Spleen (tissue), 11 donors: ENCODE measurements around the gene GLIPR1L2. TPM values are rescaled to one million over a fixed set of nuclear protein-coding genes. Genes with fewer than 3 reads are reported as not detected.

Source experiments
- DNase-seq: peaks from one replicate; pipeline ENCODE4 v3.0.0-alpha.2; 2020
- H3K27ac ChIP-seq, 8 donors: fragments of 200-600 bp; sonication (generic) in 7 of 8; 1 replicate in 4 of 8; 2 replicates in 4 of 8; pipeline versions ENCODE4 v1.5.0 to v1.8.0; 2016 to 2021; ENCODE audit warnings: inconsistent platforms in 4 of 8, mild to moderate bottlenecking in 4 of 8, moderate library complexity in 1 of 8
- H3K27me3 ChIP-seq, 7 donors: fragments of 200-600 bp; sonication (generic) in 6 of 7; replicated peaks in 1 of 7; 1 replicate in 4 of 7; 2 replicates in 3 of 7; pipeline versions ENCODE4 v1.5.0 to v1.8.0; 2016 to 2021; ENCODE audit warnings: inconsistent platforms in 3 of 7, mild to moderate bottlenecking in 1 of 7
- H3K36me3 ChIP-seq, 6 donors: fragments of 200-600 bp; sonication (generic) in 5 of 6; 1 replicate in 4 of 6; 2 replicates in 2 of 6; pipeline versions ENCODE4 v1.5.0 to v1.8.0; 2016 to 2021; ENCODE audit warnings: inconsistent platforms in 2 of 6
- H3K4me1 ChIP-seq, 6 donors: fragments of 200-600 bp; sonication (generic) in 5 of 6; 1 replicate in 3 of 6; 2 replicates in 3 of 6; pipeline versions ENCODE4 v1.5.0 to v1.8.0; 2016 to 2021; ENCODE audit warnings: inconsistent platforms in 3 of 6
- H3K4me3 ChIP-seq, 8 donors: fragments of 200-600 bp; sonication (generic) in 7 of 8; 1 replicate in 4 of 8; 2 replicates in 4 of 8; pipeline versions ENCODE4 v1.5.0 to v1.8.0; 2016 to 2021; ENCODE audit warnings: inconsistent platforms in 4 of 8, mild to moderate bottlenecking in 4 of 8, moderate library complexity in 2 of 8
- H3K9me3 ChIP-seq, 8 donors: fragments of 200-600 bp; sonication (generic) in 7 of 8; 1 replicate in 4 of 8; 2 replicates in 4 of 8; pipeline versions ENCODE4 v1.5.0 to v1.8.0; 2016 to 2021; ENCODE audit warnings: inconsistent platforms in 4 of 8
- CTCF ChIP-seq, 11 experiments: fragments of 200-600 bp in 7 of 11; fragments of 450-650 bp in 4 of 11; sonication (generic) in 4 of 11; IDR thresholded peaks in 8 of 11; conservative IDR thresholded peaks in 3 of 11; 1 replicate in 7 of 11; 2 replicates in 4 of 11; pipeline versions ENCODE4 v1.4.0 to v1.8.0; 2016 to 2021; ENCODE audit warnings: antibody characterized with exemption in 11 of 11, inconsistent platforms in 4 of 11, mild to moderate bottlenecking in 1 of 11
- POLR2A ChIP-seq, 3 donors: fragments of 450-650 bp; IDR thresholded peaks; one replicate each; pipeline ENCODE4 v1.5.1; 2017; ENCODE audit warnings: antibody characterized with exemption in 3 of 3, mild to moderate bottlenecking in 1 of 3
- POLR2AphosphoS5 ChIP-seq, 3 donors: sonication (generic); formaldehyde crosslinking; IDR thresholded peaks; one replicate each; pipeline ENCODE4 v1.5.1; 2017; ENCODE audit warnings: antibody characterized with exemption in 3 of 3
- WGBS, 5 donors: extraction: QIAGEN DNeasy Blood & Tissue Kit in 3 of 5; methylation state at CpG; one replicate each; pipeline versions ENCODE4 v1.1.5 to v1.1.7; 2013 to 2018; 5-methylcytosine and 5-hydroxymethylcytosine counted together
- intact Hi-C: fragments of 100-400 bp; cut with DNase I; formaldehyde crosslinking; loops from one replicate; pipeline ENCODE4 v1.15.0; 2023; ENCODE audit warnings: low total_unique reads
- polyA plus RNA-seq, 3 donors: library from polyadenylated mRNA; stranded (reverse); fragments of 200-250 nt; gene quantifications; one replicate each; pipeline ENCODE4 v1.2.1, GENCODE V29; 2013
- total RNA-seq, 7 donors: library from RNA; depleted of rRNA in 3 of 7; stranded (reverse); fragments of >200 nt in 3 of 7; fragmentation: NEBNext Ultra II Directional in 4 of 7; extraction: Animal tissue kit (Norgen Biotek cat#: 25700) in 4 of 7; gene quantifications; one replicate each; pipeline versions ENCODE4 v1.1.0 to v1.2.1, GENCODE V29; 2016 to 2021
- donor health status: healthy with polysubstance abuse.
- donor health status: DM: no; HTN: no; CAD: no; lungs with moderate emphysema.
- donor health status: DM: no; HTN: no; CAD: no.
- donor health status: Bipolar disorder and iron deficiency.
- donor health status: healthy.
- donor health status: DM: no; HTN: no; CAD: no.
- donor health status: DM: yes; HTN: yes; CAD: no.

Gene GLIPR1L2
- total and polyA plus RNA-seq, 10 donors: 0.07 to 3.2 (median 0.77) TPM; not detected in 1

- TF ChIP-seq POLR2A (IDR thresholded peaks at IDR 0.05) (no peak), POLR2AphosphoS5 (IDR thresholded peaks at IDR 0.05) (no peak), CTCF (IDR thresholded peaks at IDR 0.05 in 8 of 11, conservative IDR thresholded peaks at IDR 0.05 in 3 of 11) (no peak)
- Histone ChIP-seq H3K36me3 (no peaks in the 10 kb centered on the region), H3K4me1 (no peaks in the 10 kb centered on the region), H3K9me3 (peaks cover 0 to 29% (median 21%) of the 10 kb centered on the region in 8 donors), H3K4me3 (no peak overlapping the region), H3K27ac (no peak overlapping the region), H3K27me3 (no peaks in the 10 kb centered on the region)
- peak; percentile 46 for DNase-seq
- intact Hi-C loops: no loop called here
- WGBS, 5 donors: 93 to 98% (median 95%) methylated on average over 4 of the region's 4 CpGs
Observed at GRCh38 chr12:75349946-75350345, 40.9 kb upstream of the GLIPR1L2 start.

GRCh38 chr12:75350413-75350812 is 40.5 kb upstream of the GLIPR1L2 start:
- Histone ChIP-seq H3K36me3 (no peaks in the 10 kb centered on the region), H3K4me1 (no peaks in the 10 kb centered on the region), H3K27ac (no peak overlapping the region), H3K27me3 (no peaks in the 10 kb centered on the region), H3K4me3 (no peak overlapping the region), H3K9me3 (peaks cover 0 to 34% (median 26%) of the 10 kb centered on the region in 8 donors)
- intact Hi-C loops: no loop called here
- TF ChIP-seq CTCF (IDR thresholded peaks at IDR 0.05 in 8 of 11, conservative IDR thresholded peaks at IDR 0.05 in 3 of 11) (no peak), POLR2AphosphoS5 (IDR thresholded peaks at IDR 0.05) (no peak), POLR2A (IDR thresholded peaks at IDR 0.05) (no peak)
- DNase-seq: no peak
- WGBS, 5 donors: 73 to 90% (median 82%) methylated on average over 2 of the region's 2 CpGs

GRCh38 chr12:75354011-75354410 is 36.9 kb upstream of the GLIPR1L2 start:
- Histone ChIP-seq H3K4me3 (no peak overlapping the region), H3K36me3 (no peaks in the 10 kb centered on the region), H3K9me3 (peaks cover 0 to 41% (median 31%) of the 10 kb centered on the region in 8 donors), H3K27me3 (no peaks in the 10 kb centered on the region), H3K4me1 (no peaks in the 10 kb centered on the region), H3K27ac (no peak overlapping the region)
- no peak for DNase-seq
- no peak for TF ChIP-seq CTCF (IDR thresholded peaks at IDR 0.05 in 8 of 11, conservative IDR thresholded peaks at IDR 0.05 in 3 of 11)
- intact Hi-C loops: no loop called here

GRCh38 chr12:75360920-75361319 is 30.0 kb upstream of the GLIPR1L2 start:
- Histone ChIP-seq H3K9me3 (peaks cover 0 to 12% (median 2%) of the 10 kb centered on the region in 8 donors), H3K4me1 (no peaks in the 10 kb centered on the region), H3K27ac (no peak overlapping the region), H3K27me3 (no peaks in the 10 kb centered on the region), H3K36me3 (no peaks in the 10 kb centered on the region), H3K4me3 (no peak overlapping the region)
- no peak for DNase-seq
- intact Hi-C loops: no loop called here
- TF ChIP-seq POLR2AphosphoS5 (IDR thresholded peaks at IDR 0.05) (no peak), CTCF (IDR thresholded peaks at IDR 0.05 in 8 of 11, conservative IDR thresholded peaks at IDR 0.05 in 3 of 11) (no peak), POLR2A (IDR thresholded peaks at IDR 0.05) (no peak)
